A549 (cell line): ENCODE results near the gene DHX8.

Source experiments
- POLR2A ChIP-seq: IDR thresholded peaks from 2 replicates; pipeline ENCODE4 v1.6.1; 2012; ENCODE audit warnings: mild to moderate bottlenecking, low read length
- RNF2 ChIP-seq: fragments of 200-600 bp; sonication (generic); IDR thresholded peaks from 2 replicates; pipeline ENCODE4 v1.6.1; 2016; ENCODE audit warnings: low read depth, mild to moderate bottlenecking, antibody characterized with exemption, moderate library complexity, borderline replicate concordance
- TF ChIP-seq, protein P1 (sequence below): fragments of >200 bp; sonication (Bioruptor Twin); formaldehyde crosslinking; IDR thresholded peaks from 3 replicates; pipeline ENCODE4 v1.5.1; 2016
- TF ChIP-seq, protein P2 (sequence below): fragments of 450-650 bp; IDR thresholded peaks from 2 replicates; pipeline ENCODE4 v1.6.1; 2014; ENCODE audit warnings: antibody characterized with exemption

DNA sequence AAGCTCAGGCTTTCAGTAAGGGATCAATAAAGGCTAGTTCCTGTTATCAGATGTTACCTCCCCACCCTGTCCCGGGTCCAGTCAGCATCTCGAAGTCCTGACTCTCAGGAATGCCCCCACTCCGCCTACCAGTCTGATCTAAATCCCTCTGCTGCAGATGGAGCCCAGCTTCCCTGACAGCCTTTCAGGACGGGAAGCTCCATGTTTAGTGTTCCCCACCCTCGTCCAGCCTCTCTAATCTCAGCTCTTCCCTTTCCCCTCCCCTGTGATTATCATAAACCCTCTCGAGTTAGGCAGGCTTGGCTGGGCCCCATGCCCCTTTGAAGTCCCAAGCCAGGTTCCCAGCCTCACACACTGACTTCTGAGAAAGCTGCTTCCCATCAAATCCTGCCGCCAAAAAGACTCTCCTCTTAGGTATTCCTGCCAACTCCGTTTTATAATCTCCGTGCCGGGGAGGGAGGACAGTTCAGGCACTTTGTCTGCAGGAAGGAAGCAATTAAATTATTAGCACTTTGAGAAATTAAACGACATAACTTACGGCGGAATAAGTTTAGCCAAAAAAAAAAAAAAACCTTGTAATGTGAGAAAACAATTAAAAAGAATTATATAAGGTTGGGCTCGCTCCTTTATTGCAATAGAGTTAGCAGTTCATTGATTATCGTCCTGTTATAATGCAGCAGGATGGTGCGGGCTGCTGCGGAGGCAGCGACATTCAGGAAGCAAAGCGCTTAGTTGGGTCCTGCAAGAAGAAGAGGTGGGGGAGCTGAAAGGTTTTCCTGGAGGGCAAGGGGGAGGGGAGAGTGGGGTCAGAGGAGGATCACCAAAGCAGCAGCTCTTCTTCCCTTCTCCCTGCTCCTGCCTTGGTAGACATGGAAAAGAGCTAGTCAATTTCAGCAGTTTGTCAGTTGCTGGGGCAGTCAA, 79.2 kb downstream of the DHX8 start:
- TF ChIP-seq, protein P1, sequence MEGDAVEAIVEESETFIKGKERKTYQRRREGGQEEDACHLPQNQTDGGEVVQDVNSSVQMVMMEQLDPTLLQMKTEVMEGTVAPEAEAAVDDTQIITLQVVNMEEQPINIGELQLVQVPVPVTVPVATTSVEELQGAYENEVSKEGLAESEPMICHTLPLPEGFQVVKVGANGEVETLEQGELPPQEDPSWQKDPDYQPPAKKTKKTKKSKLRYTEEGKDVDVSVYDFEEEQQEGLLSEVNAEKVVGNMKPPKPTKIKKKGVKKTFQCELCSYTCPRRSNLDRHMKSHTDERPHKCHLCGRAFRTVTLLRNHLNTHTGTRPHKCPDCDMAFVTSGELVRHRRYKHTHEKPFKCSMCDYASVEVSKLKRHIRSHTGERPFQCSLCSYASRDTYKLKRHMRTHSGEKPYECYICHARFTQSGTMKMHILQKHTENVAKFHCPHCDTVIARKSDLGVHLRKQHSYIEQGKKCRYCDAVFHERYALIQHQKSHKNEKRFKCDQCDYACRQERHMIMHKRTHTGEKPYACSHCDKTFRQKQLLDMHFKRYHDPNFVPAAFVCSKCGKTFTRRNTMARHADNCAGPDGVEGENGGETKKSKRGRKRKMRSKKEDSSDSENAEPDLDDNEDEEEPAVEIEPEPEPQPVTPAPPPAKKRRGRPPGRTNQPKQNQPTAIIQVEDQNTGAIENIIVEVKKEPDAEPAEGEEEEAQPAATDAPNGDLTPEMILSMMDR = no peak
- TF ChIP-seq POLR2A = no peak
- no peak for TF ChIP-seq RNF2
- TF ChIP-seq, protein P2, sequence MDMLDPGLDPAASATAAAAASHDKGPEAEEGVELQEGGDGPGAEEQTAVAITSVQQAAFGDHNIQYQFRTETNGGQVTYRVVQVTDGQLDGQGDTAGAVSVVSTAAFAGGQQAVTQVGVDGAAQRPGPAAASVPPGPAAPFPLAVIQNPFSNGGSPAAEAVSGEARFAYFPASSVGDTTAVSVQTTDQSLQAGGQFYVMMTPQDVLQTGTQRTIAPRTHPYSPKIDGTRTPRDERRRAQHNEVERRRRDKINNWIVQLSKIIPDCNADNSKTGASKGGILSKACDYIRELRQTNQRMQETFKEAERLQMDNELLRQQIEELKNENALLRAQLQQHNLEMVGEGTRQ = no peak
